ENCODE data around the gene OOSP4A. TPM values are rescaled to one million over a fixed set of nuclear protein-coding genes. Genes with fewer than 3 reads are reported as not detected.

OOSP4A gene
- total RNA-seq, 1 donor, result not detected

- H3K4me3 ChIP-seq (ENCODE audit: low read depth, low read length), result no peak overlapping the region
- DNase-seq (ENCODE audit: low read depth), result no peak
- no peak for TF ChIP-seq CTCF (IDR thresholded peaks at IDR 0.05; ENCODE audit: insufficient read depth, low read depth, low read length)
Observed at GRCh38 chr11:59939482-59939881, 24.4 kb upstream of the OOSP4A start.

- no peak overlapping the region for H3K4me3 ChIP-seq (ENCODE audit: low read depth, low read length)
- no peak for TF ChIP-seq CTCF (IDR thresholded peaks at IDR 0.05; ENCODE audit: insufficient read depth, low read depth, low read length)
- DNase-seq (ENCODE audit: low read depth), result no peak
Observed at GRCh38 chr11:59941091-59941490, 22.7 kb upstream of the OOSP4A start.

GRCh38 chr11:59943997-59944714 lies 19.7 kb upstream of the OOSP4A start:
- DNase-seq (ENCODE audit: low read depth), result no peak
- no peak overlapping the region for H3K4me3 ChIP-seq (ENCODE audit: low read depth, low read length)
- no peak for TF ChIP-seq CTCF (IDR thresholded peaks at IDR 0.05; ENCODE audit: insufficient read depth, low read depth, low read length)

- no peak for DNase-seq (ENCODE audit: low read depth)
- H3K4me3 ChIP-seq (ENCODE audit: low read depth, low read length), result no peak overlapping the region
- TF ChIP-seq CTCF (IDR thresholded peaks at IDR 0.05; ENCODE audit: insufficient read depth, low read depth, low read length), result no peak
Observed at GRCh38 chr11:59944720-59945119, 19.1 kb upstream of the OOSP4A start.

- TF ChIP-seq CTCF (IDR thresholded peaks at IDR 0.05; ENCODE audit: insufficient read depth, low read depth, low read length), result no peak
- no peak for DNase-seq (ENCODE audit: low read depth)
- no peak overlapping the region for H3K4me3 ChIP-seq (ENCODE audit: low read depth, low read length)
Observed at GRCh38 chr11:59953463-59954218, 10.2 kb upstream of the OOSP4A start.

GRCh38 chr11:59954219-59954847 lies 9.5 kb upstream of the OOSP4A start:
- no peak overlapping the region for H3K4me3 ChIP-seq (ENCODE audit: low read depth, low read length)
- DNase-seq (ENCODE audit: low read depth), result no peak
- TF ChIP-seq CTCF (IDR thresholded peaks at IDR 0.05; ENCODE audit: insufficient read depth, low read depth, low read length), result no peak

Measured in fibroblast of villous mesenchyme (primary cell).